ENCODE measurements around the gene MPV17L.

- TF ChIP-seq CTCF (conservative IDR thresholded peaks at IDR 0.05; ENCODE audit: low read depth, low read length) (no peak), EZH2 (IDR thresholded peaks at IDR 0.05; ENCODE audit: borderline replicate concordance, low read depth, low read length, poor library complexity, severe bottlenecking) (no peak)
These were observed 31.2 kb downstream of the MPV17L start for GRCh38 chr16:15426796-15427195.

Measured in A673 (cell line).